Bone marrow (tissue), 2 donors: Measurements from ENCODE around the gene NARS2.
A peak's percentile ranks its signal among the peaks of the same experiment; 100 is the strongest.
"Not testable (repeated sequence)": the region's sequence is repeated elsewhere in the genome, so short reads cannot be mapped to it uniquely, and the experiment has no call there.

Experiments used
- DNase-seq, 2 donors: peaks; one replicate each; lab custom pipeline; 2025; lab: John Stamatoyannopoulos, UW

The NARS2 gene

GRCh38 chr11:78574386-78575381 is at the start of gene NARS2:
TSS of gene NARS2 (minus strand) at chr11:78574864. CDS start at chr11:78574488, 376 bp downstream.
- DNase-seq = peak; percentile 91 to 98

- no peak for DNase-seq
Measured at GRCh38 chr11:78622666-78623065, 48.0 kb upstream of the NARS2 start.

- DNase-seq = no peak
Measured at GRCh38 chr11:78620159-78620558, 45.5 kb upstream of the NARS2 start.

GRCh38 chr11:78615724-78616123 is 41.1 kb upstream of the NARS2 start:
- DNase-seq = no peak

GRCh38 chr11:78613378-78613813 is 38.7 kb upstream of the NARS2 start:
- DNase-seq = no peak

GRCh38 chr11:78612721-78613377 is 38.2 kb upstream of the NARS2 start:
- no peak for DNase-seq

- not testable (repeated sequence) for DNase-seq
Measured at GRCh38 chr11:78609321-78609720, 34.7 kb upstream of the NARS2 start.

- DNase-seq = no peak
Measured at GRCh38 chr11:78607696-78608095, 33.0 kb upstream of the NARS2 start.

- DNase-seq = no peak
Measured at GRCh38 chr11:78606667-78607066, 32.0 kb upstream of the NARS2 start.

GRCh38 chr11:78605296-78605695 is 30.6 kb upstream of the NARS2 start:
- no peak for DNase-seq

- no peak for DNase-seq
Measured at GRCh38 chr11:78603792-78604191, 29.1 kb upstream of the NARS2 start.

GRCh38 chr11:78602771-78603170 is 28.1 kb upstream of the NARS2 start:
- DNase-seq = not testable (repeated sequence)

GRCh38 chr11:78601066-78601465 is 26.4 kb upstream of the NARS2 start:
- not testable (repeated sequence) for DNase-seq

GRCh38 chr11:78597579-78597978 is 22.9 kb upstream of the NARS2 start:
- not testable (repeated sequence) for DNase-seq

- DNase-seq = no peak
Measured at GRCh38 chr11:78595436-78596130, 20.9 kb upstream of the NARS2 start.

GRCh38 chr11:78594814-78595213 is 20.1 kb upstream of the NARS2 start:
- no peak for DNase-seq

GRCh38 chr11:78588517-78588916 is 13.9 kb upstream of the NARS2 start:
- no peak for DNase-seq

GRCh38 chr11:78587446-78587845 is 12.8 kb upstream of the NARS2 start:
- DNase-seq = no peak

GRCh38 chr11:78586452-78587046 is 11.9 kb upstream of the NARS2 start:
- DNase-seq = peak in 1 of 2 donors; percentile 35

- DNase-seq = no peak
Measured at GRCh38 chr11:78583889-78584288, 9.2 kb upstream of the NARS2 start.

GRCh38 chr11:78577495-78577894 is 2.8 kb upstream of the NARS2 start:
- DNase-seq = no peak

GRCh38 chr11:78576549-78577097 is 2.0 kb upstream of the NARS2 start:
- DNase-seq = peak in 1 of 2 donors; percentile 73
